Fibroblast of pulmonary artery (primary cell): ENCODE measurements around the gene ZNF329.
"Not testable (repeated sequence)": the region's sequence is repeated elsewhere in the genome, so short reads cannot be mapped to it uniquely, and the experiment has no call there.

Experiments used
- DNase-seq: peaks from one replicate; pipeline ENCODE4 v3.0.0-alpha.2; 2010; ENCODE audit warnings: low read depth
- H3K4me3 ChIP-seq: replicated peaks from 2 replicates; pipeline ENCODE4 v1.5.1; 2011; ENCODE audit warnings: low read depth, mild to moderate bottlenecking, control low read depth, low read length, moderate library complexity
- TF ChIP-seq, protein P1 (sequence below): IDR thresholded peaks from 2 replicates; pipeline ENCODE4 v1.5.1; 2011; ENCODE audit warnings: mild to moderate bottlenecking, control low read depth, low read length, inconsistent platforms; ENCODE audit errors: missing control alignments

The ZNF329 gene

DNA sequence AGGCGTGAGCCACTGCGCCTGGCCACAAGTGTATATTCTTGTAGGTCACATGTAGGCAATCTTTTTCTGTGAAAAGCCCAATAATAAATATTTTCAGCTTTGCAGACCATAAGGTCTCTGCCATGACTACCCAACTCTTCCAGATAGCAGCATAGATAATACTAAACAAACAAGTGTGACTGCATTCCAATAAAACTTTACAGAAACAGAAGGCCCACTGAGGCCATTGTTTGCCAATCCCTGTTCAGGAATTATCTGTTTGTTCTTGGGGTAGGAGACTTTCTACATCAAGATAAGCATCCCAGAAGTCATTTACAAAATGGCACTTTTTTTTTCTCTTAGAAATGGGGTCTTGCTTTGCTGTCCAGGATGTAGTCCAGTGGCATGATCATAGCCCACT lies 2.8 kb upstream of the ZNF329 start:
- no peak overlapping the region for H3K4me3 ChIP-seq
- no peak for DNase-seq

DNA sequence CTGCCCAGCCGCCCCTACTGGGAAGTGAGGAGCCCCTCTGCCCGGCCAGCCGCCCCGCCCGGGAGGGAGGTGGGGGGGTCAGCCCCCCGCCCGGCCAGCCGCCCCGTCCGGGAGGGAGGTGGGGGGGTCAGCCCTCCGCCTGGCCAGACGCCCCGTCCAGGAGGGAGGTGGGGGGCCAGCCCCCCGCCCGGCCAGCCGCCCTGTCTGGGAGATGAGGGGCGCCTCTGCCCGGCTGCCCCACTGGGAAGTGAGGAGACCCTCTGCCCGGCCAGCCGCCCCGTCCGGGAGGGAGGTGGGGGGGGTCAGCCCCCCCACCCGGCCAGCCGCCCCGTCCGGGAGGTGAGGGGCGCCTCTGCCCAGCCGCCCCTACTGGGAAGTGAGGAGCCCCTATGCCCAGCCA lies 3.1 kb downstream of the ZNF329 start:
- not testable (repeated sequence) for H3K4me3 ChIP-seq, DNase-seq

More for the DNA sequence above, 2.8 kb upstream of the ZNF329 start:
- TF ChIP-seq, protein P1, sequence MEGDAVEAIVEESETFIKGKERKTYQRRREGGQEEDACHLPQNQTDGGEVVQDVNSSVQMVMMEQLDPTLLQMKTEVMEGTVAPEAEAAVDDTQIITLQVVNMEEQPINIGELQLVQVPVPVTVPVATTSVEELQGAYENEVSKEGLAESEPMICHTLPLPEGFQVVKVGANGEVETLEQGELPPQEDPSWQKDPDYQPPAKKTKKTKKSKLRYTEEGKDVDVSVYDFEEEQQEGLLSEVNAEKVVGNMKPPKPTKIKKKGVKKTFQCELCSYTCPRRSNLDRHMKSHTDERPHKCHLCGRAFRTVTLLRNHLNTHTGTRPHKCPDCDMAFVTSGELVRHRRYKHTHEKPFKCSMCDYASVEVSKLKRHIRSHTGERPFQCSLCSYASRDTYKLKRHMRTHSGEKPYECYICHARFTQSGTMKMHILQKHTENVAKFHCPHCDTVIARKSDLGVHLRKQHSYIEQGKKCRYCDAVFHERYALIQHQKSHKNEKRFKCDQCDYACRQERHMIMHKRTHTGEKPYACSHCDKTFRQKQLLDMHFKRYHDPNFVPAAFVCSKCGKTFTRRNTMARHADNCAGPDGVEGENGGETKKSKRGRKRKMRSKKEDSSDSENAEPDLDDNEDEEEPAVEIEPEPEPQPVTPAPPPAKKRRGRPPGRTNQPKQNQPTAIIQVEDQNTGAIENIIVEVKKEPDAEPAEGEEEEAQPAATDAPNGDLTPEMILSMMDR = no peak

DNA sequence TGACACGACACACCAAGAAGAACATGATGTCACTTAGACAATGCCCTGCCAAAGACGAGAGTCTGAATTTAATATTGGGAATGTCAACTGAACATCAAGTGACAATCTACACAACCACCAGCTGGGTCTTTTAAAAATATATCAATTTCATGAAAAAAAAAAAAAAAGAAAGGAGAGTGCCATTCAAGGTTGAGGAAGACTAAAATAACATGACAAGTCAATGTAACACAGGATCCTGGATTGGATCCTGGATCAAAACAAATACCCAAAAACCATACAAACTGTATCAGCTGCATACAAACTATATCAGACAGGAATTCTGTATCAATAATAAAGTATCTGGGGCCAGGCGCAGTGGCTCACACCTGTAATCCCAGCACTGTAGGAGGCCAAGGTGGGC lies 4.7 kb downstream of the ZNF329 start:
- H3K4me3 ChIP-seq = no peak overlapping the region
- no peak for DNase-seq
- TF ChIP-seq, protein P1 = no peak

DNA sequence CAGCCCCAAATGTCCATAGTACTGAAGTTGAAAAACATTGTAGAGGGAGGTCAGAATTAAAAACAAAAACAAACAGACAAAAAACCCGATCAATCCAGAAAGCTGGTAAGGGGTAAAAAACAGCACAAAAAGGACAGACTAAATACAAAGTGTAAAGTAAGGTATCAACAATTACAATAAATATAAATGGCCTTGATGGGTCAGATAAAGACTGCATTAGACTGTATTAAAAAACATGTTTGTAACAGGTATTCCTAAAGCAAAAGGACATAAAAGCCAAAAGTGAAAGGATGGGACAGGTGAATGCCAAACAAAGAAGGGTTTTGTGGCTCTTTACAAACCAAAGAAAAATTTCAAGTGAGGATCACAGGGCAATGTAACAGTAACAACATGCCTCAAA lies 16.3 kb downstream of the ZNF329 start:
- TF ChIP-seq, protein P1 = no peak
- no peak for DNase-seq
- no peak overlapping the region for H3K4me3 ChIP-seq

DNA sequence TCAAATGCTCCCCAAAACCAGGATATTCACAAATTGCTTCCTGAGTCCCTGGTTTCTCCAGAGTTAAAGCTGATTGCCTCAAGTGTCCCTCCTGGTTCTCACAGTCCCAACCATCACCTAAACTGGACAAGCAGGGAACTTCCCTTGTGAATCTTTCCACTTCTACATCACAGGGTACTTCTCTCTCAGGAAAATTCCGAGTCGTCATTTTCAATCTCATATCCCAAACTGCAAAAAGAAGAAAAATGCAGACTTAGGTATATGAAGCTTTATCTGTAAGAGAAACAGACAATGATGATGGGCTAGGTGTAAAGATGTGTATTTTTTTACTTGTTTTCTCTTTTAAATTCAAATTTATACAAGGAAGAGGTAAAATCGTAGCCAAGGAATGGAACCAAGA lies 21.3 kb downstream of the ZNF329 start:
- DNase-seq = no peak
- TF ChIP-seq, protein P1 = no peak
- no peak overlapping the region for H3K4me3 ChIP-seq

DNA sequence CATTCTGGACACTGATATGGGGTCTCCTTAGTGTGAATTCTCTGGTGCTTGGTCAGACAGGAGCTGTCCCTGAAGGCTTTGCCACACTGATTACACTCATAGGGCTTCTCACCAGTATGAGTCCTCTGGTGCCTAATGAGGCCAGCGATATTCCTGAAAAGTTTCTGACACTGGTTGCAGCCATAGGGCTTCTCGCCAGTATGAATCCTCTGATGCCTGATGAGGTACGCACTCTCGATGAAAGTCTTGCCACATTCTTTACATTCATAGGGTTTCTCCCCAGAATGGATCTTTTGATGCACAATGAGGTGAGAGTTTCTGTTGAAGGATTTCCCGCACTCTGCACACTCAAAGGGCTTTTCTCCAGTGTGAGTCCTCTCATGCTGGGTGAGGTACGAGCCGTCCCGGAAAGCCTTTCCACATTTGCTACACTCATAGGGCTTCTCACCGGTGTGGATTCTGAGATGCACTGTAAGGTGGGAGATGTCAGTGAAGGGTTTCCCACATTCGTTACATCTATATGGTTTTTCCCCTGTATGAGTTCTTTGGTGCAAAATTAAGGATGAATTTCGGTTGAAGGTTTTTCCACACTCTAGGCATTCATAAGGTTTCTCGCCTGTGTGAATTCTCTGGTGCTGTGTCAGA lies 22.4 kb downstream of the ZNF329 start:
- no peak for DNase-seq
- TF ChIP-seq, protein P1 = no peak
- no peak overlapping the region for H3K4me3 ChIP-seq

DNA sequence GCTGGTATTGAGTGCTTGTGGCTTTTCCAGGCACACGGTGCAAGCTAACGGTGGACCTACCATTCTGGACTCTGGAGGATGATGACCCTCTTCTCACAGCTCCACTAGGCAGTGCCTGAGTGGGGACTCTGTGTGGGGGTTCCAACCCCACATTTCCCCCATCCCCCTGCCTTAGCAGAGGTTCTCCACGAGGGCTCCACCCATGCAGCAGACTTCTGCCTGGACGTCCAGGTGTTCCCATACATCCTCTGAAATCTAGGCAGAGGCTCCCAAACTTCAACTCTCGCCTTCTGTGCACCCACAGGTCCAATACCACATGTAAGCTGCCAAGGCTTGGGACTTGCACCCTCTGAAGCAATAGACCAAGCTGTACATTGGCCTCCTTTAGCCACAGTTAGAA lies 27.2 kb downstream of the ZNF329 start:
- TF ChIP-seq, protein P1 = no peak
- H3K4me3 ChIP-seq = no peak overlapping the region
- DNase-seq = no peak
